Smooth muscle cell (in vitro differentiated cells): Measurements from ENCODE around the gene ATAD5. TPM values are rescaled to one million over a fixed set of nuclear protein-coding genes. Genes with fewer than 3 reads are reported as not detected.

Source experiments
- DNase-seq: peaks from one replicate; lab custom pipeline; 2025; ENCODE audit not compliant: unreplicated experiment; lab: John Stamatoyannopoulos, UW
- H2AFZ ChIP-seq: fragments of 200-600 bp; sonication (generic); 2 replicates; pipeline ENCODE4 v1.6.0; 2016; ENCODE audit warnings: antibody characterized with exemption, low read depth, mild to moderate bottlenecking
- H3F3A ChIP-seq: fragments of 200-600 bp; sonication (generic); 2 replicates; pipeline ENCODE4 v1.6.0; 2017; ENCODE audit warnings: antibody characterized with exemption, low read depth
- H3K27ac ChIP-seq: fragments of 200-600 bp; sonication (generic); 2 replicates; pipeline ENCODE4 v1.5.1; 2016; ENCODE audit warnings: low read depth, mild to moderate bottlenecking
- H3K27me3 ChIP-seq: fragments of 200-600 bp; sonication (generic); 2 replicates; pipeline ENCODE4 v1.6.1; 2016; ENCODE audit warnings: low read depth, mild to moderate bottlenecking
- H3K36me3 ChIP-seq: fragments of 200-600 bp; sonication (generic); 2 replicates; pipeline ENCODE4 v1.5.1; 2016; ENCODE audit warnings: low read depth
- H3K4me1 ChIP-seq: fragments of 200-600 bp; sonication (generic); 2 replicates; pipeline ENCODE4 v1.5.1; 2016; ENCODE audit warnings: low read depth
- H3K4me2 ChIP-seq: fragments of 200-600 bp; sonication (generic); 2 replicates; pipeline ENCODE4 v1.6.0; 2016; ENCODE audit warnings: mild to moderate bottlenecking
- H3K4me3 ChIP-seq: fragments of 200-600 bp; sonication (generic); 2 replicates; pipeline ENCODE4 v1.5.1; 2016; ENCODE audit warnings: mild to moderate bottlenecking
- H3K79me2 ChIP-seq: fragments of 200-600 bp; sonication (generic); 2 replicates; pipeline ENCODE4 v1.6.0; 2016; ENCODE audit warnings: low read depth, mild to moderate bottlenecking
- H3K9ac ChIP-seq: fragments of 200-600 bp; sonication (generic); 2 replicates; pipeline ENCODE4 v1.6.0; 2016; ENCODE audit warnings: low read depth
- H3K9me3 ChIP-seq: fragments of 200-600 bp; sonication (generic); replicated peaks from 2 replicates; pipeline ENCODE4 v1.5.1; 2016; ENCODE audit warnings: low read depth
- H4K20me1 ChIP-seq: fragments of 200-600 bp; sonication (generic); 2 replicates; pipeline ENCODE4 v1.6.0; 2016; ENCODE audit warnings: low read depth
- whole genome bisulfite sequencing: methylation state at CpG from one replicate; pipeline ENCODE4 v1.1.7; 2016; ENCODE audit warnings: low lambda C conversion rate; 5-methylcytosine and 5-hydroxymethylcytosine counted together
- polyA plus RNA-seq: library from polyadenylated mRNA; unstranded; fragments of >200 nt; fragmentation: Nextera tagmentation; extraction: Ambion mirVana; gene quantifications from 2 replicates; pipeline ENCODE4 v1.2.1, GENCODE V29; 2016
- total RNA-seq: library from RNA; depleted of rRNA; stranded (reverse); fragments of >200 nt; gene quantifications from 2 replicates; pipeline ENCODE4 v1.2.3, GENCODE V29; 2014
- TF ChIP-seq, protein P1 (sequence below): fragments of 200-600 bp; sonication (generic); IDR thresholded peaks from 2 replicates; pipeline ENCODE4 v1.5.1; 2017; ENCODE audit warnings: borderline replicate concordance, mild to moderate bottlenecking, antibody characterized with exemption; ENCODE audit not compliant: insufficient read depth, poor library complexity, severe bottlenecking

The ATAD5 gene
- total and polyA plus RNA-seq, 2 experiments from 2014 or later: 2.1 to 4.7 TPM

DNA sequence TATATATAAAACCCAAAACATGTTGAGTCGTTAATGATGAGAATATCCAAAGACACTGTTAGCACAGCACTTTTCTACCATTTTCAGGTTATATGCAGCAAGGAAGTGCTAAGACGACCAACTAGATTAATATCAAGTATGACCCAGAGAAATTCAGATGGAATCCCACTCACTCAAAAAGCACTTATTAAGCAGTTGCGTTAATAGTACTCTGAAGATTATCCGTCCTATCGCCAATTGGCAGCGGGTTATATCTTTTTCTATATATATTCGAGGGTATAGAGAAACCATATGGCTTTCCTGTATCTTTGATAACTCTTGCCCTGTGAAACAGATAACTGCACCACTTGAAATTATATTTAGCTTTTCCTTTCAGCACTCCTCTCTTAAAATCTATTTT lies 8.3 kb upstream of the ATAD5 start:
- TF ChIP-seq, protein P1, sequence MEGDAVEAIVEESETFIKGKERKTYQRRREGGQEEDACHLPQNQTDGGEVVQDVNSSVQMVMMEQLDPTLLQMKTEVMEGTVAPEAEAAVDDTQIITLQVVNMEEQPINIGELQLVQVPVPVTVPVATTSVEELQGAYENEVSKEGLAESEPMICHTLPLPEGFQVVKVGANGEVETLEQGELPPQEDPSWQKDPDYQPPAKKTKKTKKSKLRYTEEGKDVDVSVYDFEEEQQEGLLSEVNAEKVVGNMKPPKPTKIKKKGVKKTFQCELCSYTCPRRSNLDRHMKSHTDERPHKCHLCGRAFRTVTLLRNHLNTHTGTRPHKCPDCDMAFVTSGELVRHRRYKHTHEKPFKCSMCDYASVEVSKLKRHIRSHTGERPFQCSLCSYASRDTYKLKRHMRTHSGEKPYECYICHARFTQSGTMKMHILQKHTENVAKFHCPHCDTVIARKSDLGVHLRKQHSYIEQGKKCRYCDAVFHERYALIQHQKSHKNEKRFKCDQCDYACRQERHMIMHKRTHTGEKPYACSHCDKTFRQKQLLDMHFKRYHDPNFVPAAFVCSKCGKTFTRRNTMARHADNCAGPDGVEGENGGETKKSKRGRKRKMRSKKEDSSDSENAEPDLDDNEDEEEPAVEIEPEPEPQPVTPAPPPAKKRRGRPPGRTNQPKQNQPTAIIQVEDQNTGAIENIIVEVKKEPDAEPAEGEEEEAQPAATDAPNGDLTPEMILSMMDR: no peak
- WGBS: 68% methylated on average over 7 of the region's 7 CpGs
- H3K27me3 ChIP-seq: no peaks in the 10 kb centered on the region
- peaks cover 9% of the 10 kb centered on the region for H3K4me1 ChIP-seq
- H3K36me3 ChIP-seq: no peaks in the 10 kb centered on the region
- peak overlapping the region; percentile 45 for H3K27ac ChIP-seq
- no peaks in the 10 kb centered on the region for H3F3A ChIP-seq
- peak overlapping the region; percentile 99 for H3K4me3 ChIP-seq
- peak overlapping the region; percentile 80 for H3K9ac ChIP-seq
- peaks cover 5% of the 10 kb centered on the region for H4K20me1 ChIP-seq
- peak overlapping the region; percentile 98 for H3K4me2 ChIP-seq
- H2AFZ ChIP-seq: peak overlapping the region; percentile 98
- H3K79me2 ChIP-seq: peaks cover 54% of the 10 kb centered on the region
- H3K9me3 ChIP-seq: no peaks in the 10 kb centered on the region
- no peak for DNase-seq

DNA sequence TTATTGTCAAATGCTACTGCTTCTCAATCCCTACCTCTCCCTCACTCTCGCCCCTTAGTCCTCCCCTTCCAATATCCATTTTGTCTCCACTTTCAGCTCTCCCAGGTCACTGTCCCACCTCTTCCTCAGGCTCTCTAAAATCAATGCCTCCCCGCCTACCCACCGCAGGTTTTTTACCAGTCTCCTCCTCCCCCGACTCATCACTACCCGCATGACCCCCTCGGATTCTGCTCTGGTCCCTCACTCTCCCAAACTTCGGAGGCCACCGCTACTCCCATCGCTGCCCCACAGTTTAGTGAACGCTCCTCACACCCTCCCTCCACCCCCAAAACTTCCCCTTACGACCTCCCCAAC lies 7.8 kb upstream of the ATAD5 start:
- H3K36me3 ChIP-seq: no peaks in the 10 kb centered on the region
- no peaks in the 10 kb centered on the region for H3F3A ChIP-seq
- WGBS: under 1% methylated on average over 11 of the region's 11 CpGs
- H3K9ac ChIP-seq: peak overlapping the region; percentile 80
- peaks cover 48% of the 10 kb centered on the region for H3K79me2 ChIP-seq
- H4K20me1 ChIP-seq: peaks cover 5% of the 10 kb centered on the region
- TF ChIP-seq, protein P1: no peak
- no peaks in the 10 kb centered on the region for H3K27me3 ChIP-seq
- peak overlapping the region; percentile 98 for H3K4me2 ChIP-seq
- H3K4me1 ChIP-seq: peaks cover 9% of the 10 kb centered on the region
- H3K27ac ChIP-seq: peak overlapping the region; percentile 45
- no peak for DNase-seq
- no peaks in the 10 kb centered on the region for H3K9me3 ChIP-seq
- H3K4me3 ChIP-seq: peak overlapping the region; percentile 99
- H2AFZ ChIP-seq: peak overlapping the region; percentile 98

DNA sequence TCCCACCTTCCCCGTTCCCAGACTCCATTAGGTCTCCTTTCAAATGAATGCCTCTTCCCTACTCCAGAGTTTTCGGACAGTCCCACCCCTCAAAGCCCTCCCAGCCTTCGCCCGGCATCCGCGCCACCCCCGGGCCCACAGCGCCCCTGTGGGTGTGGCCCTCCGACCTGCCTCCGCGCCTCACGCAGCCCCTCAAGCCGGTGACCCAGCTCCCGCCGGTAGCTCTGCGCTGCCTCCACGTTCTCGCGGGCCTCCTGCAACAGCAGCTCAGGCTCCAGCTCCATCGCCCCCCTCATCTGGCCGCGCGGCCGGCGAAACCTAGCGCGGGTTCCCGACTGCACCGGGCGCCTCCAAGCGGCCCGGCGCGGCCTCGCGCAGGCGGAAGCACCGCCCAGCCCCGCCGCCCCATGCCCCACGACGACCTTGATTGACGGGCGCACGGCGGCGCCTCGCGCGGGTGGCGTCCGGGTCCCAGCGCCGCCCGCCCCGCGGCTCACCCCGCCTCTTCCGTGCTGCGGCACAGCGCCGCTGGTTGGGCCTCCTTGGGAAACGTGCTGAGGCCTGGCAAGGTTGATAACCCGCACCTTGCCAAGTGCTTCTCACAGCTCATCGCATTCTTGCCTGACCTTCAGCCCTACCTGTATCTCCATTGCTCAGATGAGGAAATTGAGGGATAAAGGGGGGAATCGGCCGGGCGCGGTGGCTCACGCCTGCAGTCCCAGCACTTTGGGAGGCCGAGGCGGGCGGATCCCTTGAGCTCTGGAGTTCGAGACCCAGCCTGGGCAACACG lies 7.2 kb upstream of the ATAD5 start, which contains the start of gene CRLF3:
Gene CRLF3 (minus strand): TSS at position 337 of the 790 bp plus-strand sequence. CDS start 41 bp downstream, at position 296.
- H4K20me1 ChIP-seq: peaks cover 5% of the 10 kb centered on the region

More for the DNA sequence above, 7.2 kb upstream of the ATAD5 start, which contains the start of gene CRLF3:
- peak within 1 kb of the TSS; percentile 99 for H3K4me3 ChIP-seq
- peak within 1 kb of the TSS; percentile 98 for H3K4me2 ChIP-seq
- peak within 1 kb of the TSS; percentile 98 for H2AFZ ChIP-seq
- H3K79me2 ChIP-seq: peaks cover 44% of the 10 kb centered on the region
- TF ChIP-seq, protein P1: peak; percentile 36
- H3K4me1 ChIP-seq: peaks cover 9% of the 10 kb centered on the region
- H3K27ac ChIP-seq: peak within 1 kb of the TSS; percentile 45
- H3K9me3 ChIP-seq: no peaks in the 10 kb centered on the region
- 11% methylated on average over 74 of the region's 75 CpGs for WGBS
- DNase-seq: peak; percentile 62
- H3F3A ChIP-seq: no peaks in the 10 kb centered on the region
- H3K36me3 ChIP-seq: no peaks in the 10 kb centered on the region
- H3K27me3 ChIP-seq: no peaks in the 10 kb centered on the region
- H3K9ac ChIP-seq: peak within 1 kb of the TSS; percentile 80
